PFSK-1 (cell line): ENCODE measurements around the gene DHRS12.

Experiments
- POLR2AphosphoS5 ChIP-seq: IDR thresholded peaks from 2 replicates; pipeline ENCODE4 v1.6.1; 2012; ENCODE audit warnings: low read depth, mild to moderate bottlenecking, control low read depth, low read length, moderate library complexity
- REST ChIP-seq, 2 experiments: IDR thresholded peaks; 2 replicates each; pipeline versions ENCODE4 v1.6.1 to v1.8.0; 2011 to 2012; ENCODE audit warnings: low read depth in 2 of 2, low read length in 2 of 2, control low read depth in 1 of 2, inconsistent platforms in 1 of 2, mild to moderate bottlenecking in 1 of 2, moderate library complexity in 1 of 2; ENCODE audit not compliant: insufficient read depth in 1 of 2
- SIN3A ChIP-seq: IDR thresholded peaks from 2 replicates; pipeline ENCODE4 v1.6.1; 2012; ENCODE audit warnings: mild to moderate bottlenecking, low read length, moderate library complexity, borderline replicate concordance; ENCODE audit not compliant: insufficient read depth
- TAF1 ChIP-seq: IDR thresholded peaks from 2 replicates; pipeline ENCODE4 v1.6.1; 2012; ENCODE audit warnings: low read length, control low read depth, borderline replicate concordance; ENCODE audit not compliant: insufficient read depth

- TF ChIP-seq POLR2AphosphoS5 (no peak), REST (IDR thresholded peaks at IDR 0.05; ENCODE audit: insufficient read depth in 1 of 2, low read depth in 2 of 2, low read length in 2 of 2) (no peak), SIN3A (no peak), TAF1 (no peak)
Measured at GRCh38 chr13:51802631-51803418, 1.1 kb downstream of the DHRS12 start.
